HG03571 (cell line): ENCODE results near the gene CTNNA3.
"Not testable (repeated sequence)": the region's sequence is repeated elsewhere in the genome, so short reads cannot be mapped to it uniquely, and the experiment has no call there.

ENCODE experiments used
- ATAC-seq: cut with Tn5 transposase; IDR thresholded peaks from one replicate; pipeline ENCODE4 v1.9.1; 2021; ENCODE audit not compliant: unreplicated experiment

CTNNA3 gene

DNA sequence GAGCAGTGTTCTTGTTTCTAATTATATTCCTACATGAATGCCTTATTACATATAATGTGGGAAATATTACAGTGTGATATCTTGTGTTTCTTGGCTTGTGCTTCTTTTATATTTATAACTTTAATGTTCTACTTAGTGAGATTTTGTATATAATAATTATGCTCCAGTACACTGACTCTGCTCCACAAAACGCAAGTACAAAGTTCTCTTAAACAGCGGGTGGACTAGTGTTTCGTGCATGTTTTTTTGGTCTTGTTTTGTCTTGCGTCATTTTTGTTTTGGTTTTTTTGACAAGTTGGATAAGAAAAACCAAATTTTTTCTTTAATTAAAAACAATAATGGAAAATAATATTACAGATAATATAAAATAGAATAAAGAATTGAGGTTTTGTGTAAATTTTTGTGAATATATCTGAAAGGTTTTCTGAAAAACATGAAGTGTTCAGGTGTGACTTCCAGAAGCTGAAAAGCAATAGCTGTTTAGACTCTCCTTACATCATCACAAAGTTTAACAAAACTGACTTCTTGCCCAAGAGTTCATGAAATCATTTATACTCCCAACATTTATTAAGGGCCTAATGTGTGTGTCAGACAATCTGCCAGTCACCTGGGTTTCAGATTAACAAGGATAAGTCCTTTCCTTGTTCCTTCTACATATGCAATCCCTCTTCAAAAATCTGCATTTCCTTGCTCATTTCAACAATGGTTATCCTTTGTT lies 438.4 kb downstream of the CTNNA3 start:
- no peak for ATAC-seq

- no peak for ATAC-seq
Observed at GRCh38 chr10:67257018-67257417, 439.0 kb downstream of the CTNNA3 start.

- no peak for ATAC-seq
Observed at GRCh38 chr10:67250686-67251085, 445.3 kb downstream of the CTNNA3 start.

DNA sequence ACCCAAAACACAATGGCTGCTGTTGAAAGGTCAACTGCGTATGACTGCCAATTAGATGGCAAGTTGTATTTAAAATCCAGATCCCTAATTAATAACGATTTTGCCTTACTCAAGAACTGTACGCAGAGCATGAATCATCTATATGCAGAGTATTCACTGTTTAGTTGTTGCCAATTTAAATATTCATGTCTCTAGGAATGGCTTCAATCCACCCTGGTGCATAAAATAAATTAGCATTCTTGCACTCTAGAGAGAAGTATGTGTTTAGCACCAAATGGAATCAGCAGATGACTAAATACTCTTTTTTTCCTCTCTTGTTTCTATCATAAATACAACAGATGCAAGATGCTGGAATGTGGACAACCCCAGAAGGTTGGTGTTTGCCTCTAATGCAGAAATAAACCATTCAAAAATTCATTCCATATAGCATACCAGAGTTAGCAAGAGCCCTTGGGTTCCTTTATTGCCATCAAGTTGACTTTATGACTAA lies 449.9 kb downstream of the CTNNA3 start:
- no peak for ATAC-seq

DNA sequence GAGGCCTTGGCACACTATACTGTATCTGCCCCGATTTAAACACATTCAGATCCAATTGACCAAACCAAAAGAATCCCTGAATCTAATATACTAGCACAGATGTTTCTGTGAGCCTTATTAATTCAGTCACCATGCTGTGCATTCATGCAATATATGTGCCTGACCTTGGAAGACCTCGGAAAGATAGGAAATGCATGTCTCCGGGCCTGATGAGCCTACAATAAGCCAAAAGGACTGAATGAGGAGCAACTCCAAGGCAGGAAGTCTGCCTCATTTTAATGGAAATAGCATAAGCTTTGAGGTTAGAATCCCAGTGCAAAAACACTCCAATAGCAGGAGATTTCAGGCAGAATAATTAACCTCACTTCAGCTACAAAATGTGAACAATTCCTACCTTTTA lies 453.5 kb downstream of the CTNNA3 start:
- no peak for ATAC-seq

GRCh38 chr10:67241451-67241850 lies 454.5 kb downstream of the CTNNA3 start:
- no peak for ATAC-seq

DNA sequence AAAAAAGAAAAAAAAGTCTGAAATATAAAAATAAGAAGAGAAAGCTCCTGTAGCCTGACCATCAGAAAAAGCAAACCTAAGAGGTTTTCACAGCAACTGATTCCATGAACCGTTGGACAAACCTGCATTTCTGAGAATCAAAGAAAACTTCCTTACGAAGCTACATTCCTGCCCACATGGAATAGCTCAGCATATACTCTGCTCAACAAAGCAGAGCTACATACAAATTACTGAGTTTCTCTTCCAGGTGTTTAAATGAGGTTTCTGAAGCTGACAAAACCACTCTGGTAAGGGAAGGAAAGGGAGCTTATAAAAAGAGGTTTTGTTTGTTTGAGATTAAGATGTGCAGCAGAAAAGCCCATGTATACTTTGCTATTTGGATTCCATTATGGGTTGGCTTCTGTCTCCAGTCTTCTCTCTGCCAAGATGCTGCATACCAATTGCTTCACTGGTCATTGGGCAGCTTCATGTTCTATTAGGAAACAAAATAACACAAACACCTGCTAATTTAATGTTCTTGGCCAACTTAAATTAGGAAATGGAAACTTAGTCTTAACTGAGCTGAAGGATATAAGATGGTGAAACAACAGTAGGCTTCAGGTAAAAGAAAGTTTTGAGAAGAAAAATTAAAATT lies 456.0 kb downstream of the CTNNA3 start:
- no peak for ATAC-seq

DNA sequence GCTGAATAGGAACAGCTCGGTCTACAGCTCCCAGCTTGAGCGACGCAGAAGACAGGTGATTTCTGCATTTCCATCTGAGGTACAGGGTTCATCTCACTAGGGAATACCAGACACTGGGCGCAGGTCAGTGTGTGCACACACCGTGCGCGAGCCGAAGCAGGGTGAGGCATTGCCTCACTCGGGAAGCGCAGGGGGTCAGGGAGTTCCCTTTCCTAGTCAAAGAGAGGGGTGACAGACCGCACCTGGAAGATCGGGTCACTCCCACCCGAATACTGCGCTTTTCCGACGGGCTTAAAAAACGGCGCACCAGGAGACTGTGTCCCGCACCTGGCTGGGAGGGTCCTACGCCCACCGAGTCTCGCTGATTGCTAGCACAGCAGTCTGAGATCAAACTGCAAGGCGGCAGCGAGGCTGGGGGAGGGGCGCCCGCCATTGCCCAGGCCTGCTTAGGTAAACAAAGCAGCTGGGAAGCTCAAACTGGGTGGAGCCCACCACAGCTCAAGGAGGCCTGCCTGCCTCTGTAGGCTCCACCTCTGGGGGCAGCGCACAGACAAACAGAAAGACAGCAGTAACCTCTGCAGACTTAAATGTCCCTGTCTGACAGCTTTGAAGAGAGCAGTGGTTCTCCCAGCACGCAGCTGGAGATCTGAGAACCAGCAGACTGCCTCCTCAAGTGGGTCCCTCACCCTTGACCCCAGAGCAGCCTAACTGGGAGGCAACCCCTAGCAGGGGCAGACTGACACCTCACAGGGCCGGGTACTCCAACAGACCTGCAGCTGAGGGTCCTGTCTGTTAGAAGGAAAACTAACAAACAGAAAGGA lies 465.1 kb downstream of the CTNNA3 start:
- not testable (repeated sequence) for ATAC-seq

DNA sequence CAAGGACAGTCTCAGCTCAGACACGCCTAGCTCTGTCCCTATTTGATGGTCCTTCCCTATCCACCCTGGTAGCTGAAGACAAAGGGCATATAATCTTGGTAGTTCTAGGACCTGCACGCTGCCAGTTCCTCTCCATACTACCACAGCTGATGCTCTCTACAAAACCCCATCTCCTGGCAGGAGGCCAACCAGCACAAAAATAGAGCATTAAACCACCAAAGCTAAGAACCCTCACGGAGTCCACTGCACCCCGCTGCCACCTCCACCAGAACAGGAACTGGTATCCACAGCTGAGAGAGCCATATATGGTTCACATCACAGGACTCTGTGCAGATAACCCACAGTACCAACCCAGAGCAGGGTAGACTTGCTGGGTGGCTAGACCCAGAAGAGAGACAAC lies 470.8 kb downstream of the CTNNA3 start:
- ATAC-seq = no peak

DNA sequence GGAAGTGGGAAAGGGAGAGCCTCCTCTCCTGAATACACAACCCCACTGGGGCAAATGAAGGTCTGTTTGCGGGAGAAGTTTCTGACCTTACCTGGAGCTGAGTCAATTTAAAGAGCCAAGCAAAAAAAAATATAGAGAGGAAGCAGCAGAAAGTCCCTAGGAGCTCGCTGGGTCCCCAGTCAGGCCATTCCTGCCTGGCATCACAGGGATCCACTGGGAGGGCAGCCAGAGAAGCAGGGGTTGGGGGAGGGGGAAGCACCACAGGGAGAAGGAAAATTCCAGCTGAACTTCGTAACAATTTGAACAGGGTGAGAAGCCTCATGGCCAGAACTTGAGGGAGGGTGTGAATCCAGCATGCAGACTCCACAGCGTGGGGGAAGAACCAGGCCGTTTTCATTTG lies 471.4 kb downstream of the CTNNA3 start:
- ATAC-seq = no peak

GRCh38 chr10:67222934-67223333 lies 473.1 kb downstream of the CTNNA3 start:
- no peak for ATAC-seq

- no peak for ATAC-seq
Observed at GRCh38 chr10:67221939-67222494, 474.0 kb downstream of the CTNNA3 start.

- no peak for ATAC-seq
Observed at GRCh38 chr10:67211680-67212079, 484.3 kb downstream of the CTNNA3 start.

DNA sequence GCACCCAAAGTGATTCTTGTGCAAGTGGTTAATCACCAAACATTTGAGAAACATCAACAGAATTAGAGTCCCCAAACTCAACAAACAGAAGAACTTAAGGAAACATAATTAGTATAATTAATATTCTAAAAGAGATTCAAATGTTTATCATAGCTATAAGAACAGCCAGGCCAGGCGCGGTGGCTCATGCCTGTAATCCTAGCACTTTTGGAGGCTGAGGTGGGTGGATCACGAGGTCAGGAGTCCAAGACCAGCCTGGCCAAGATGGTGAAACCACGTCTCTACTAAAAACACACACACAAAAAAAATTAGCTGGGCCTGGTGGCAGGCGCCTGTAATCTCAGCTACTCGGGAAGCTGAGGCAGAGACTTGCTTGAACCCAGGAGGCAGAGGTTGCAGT lies 488.1 kb downstream of the CTNNA3 start:
- not testable (repeated sequence) for ATAC-seq

GRCh38 chr10:67200913-67201564 lies 495.0 kb downstream of the CTNNA3 start:
- no peak for ATAC-seq

DNA sequence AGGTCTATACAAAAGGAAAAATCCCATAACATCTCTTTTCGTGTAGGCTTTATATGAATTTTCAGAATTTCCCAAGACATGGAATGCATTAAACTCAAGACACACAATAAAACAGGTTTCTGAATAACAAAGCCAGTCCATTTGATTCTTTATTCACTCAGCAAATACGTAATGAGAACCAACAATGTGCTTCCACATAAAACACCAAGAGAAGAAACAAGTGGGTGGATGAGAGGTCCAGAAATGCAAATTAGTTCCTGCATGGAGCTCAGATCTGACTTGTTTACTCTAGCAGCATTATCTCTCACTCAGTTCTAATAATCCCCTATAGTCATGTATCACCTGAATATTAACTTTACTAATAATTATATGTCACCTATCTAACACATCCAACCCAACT lies 520.6 kb downstream of the CTNNA3 start:
- no peak for ATAC-seq

DNA sequence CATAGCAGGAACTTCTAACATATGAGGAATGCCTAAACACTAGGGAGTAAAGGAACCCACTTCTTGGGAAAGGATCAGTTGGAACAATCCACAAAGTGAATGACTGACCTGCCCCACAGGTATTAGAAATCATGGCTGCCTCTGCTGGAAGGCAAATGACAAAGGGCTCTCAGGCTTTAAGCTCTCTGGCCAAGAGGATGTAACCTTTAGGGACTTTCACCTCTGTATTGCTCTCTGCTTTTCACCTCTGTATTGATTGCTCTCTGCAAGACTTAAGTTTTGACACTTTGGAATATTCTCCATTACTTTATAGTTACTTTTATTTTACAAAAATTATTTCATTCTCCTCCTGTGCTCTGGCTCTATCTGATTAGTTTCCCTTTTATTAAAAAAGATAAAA lies 522.2 kb downstream of the CTNNA3 start:
- ATAC-seq = no peak

GRCh38 chr10:67171970-67172369 lies 524.0 kb downstream of the CTNNA3 start:
- no peak for ATAC-seq

DNA sequence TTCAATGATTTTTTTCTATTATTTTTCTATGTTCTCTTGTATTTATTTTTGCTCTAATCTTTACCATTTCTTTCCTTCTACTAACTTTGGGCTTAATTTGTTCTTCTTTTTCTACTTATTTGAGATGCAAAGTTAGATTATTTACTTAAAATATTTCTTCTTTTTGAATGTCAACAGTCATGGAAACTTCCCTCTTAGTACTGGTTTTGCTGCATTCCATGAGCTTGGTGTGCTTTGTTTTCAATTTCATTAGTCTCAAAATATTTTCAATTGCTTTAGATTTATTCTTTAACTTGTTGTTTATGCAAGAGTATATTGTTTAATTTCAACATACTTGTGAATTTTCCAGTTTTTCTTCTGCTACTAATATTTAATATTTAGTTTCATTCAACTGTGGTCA lies 539.8 kb downstream of the CTNNA3 start:
- no peak for ATAC-seq

DNA sequence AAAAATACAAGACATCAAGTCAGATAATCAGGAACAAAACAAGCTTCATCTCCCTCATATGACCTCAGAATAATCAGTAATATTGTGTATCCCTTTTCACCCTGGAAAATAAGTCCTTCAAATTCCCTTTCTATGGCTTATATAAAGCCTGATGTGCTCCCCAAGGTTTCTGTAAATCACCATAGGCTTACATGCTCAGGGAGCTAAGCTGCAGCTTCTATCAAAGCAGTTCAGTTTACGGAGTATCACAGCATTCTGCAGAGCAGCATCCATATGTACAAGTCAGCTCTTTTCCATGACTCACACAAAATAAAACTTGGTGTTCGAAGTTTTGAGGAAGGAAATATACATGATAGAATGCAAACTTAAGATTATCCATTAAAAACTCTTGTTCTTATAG lies 544.5 kb downstream of the CTNNA3 start:
- ATAC-seq = no peak

- ATAC-seq = no peak
Observed at GRCh38 chr10:67144530-67144929, 551.5 kb downstream of the CTNNA3 start.
